ENCODE data around the gene NRL.

Gene NRL

DNA sequence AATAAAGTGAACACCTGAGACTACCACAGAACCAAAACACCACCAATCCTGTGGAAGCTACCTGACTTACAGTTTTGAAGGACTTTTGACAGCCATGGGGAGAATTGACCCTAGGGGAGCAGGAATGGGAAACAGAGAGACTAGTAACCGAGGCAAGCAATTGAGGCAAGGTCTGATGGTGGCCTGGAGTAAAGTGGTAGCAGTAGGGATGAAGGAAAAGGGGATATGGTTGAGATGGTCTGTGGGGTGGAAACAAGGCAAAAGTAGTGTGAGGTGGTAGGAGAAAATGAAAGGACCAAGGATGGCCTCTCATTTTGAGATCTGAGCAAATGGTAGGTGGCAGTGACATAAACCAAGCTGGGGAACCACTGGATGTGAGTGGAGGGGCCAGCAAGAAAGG lies 42.1 kb upstream of the NRL start:
- Histone ChIP-seq H3K9me3 (ENCODE audit: low read length) (no peaks in the 10 kb centered on the region), H3K79me2 (ENCODE audit: insufficient read depth, low read length) (no peaks in the 10 kb centered on the region), H3F3A (ENCODE audit: insufficient read depth, low read length) (no peaks in the 10 kb centered on the region), H3K9ac (ENCODE audit: low read length) (no peak overlapping the region), H2AFZ (ENCODE audit: low read length) (no peak overlapping the region), H4K20me1 (ENCODE audit: insufficient read depth, low read length) (no peaks in the 10 kb centered on the region), H3K4me1 (ENCODE audit: insufficient read depth, low read length, severe bottlenecking) (peaks cover 12% of the 10 kb centered on the region), H3K4me3 (ENCODE audit: low read depth, low read length, poor library complexity, severe bottlenecking) (no peak overlapping the region), H3K27me3 (ENCODE audit: insufficient read depth, low read length) (no peaks in the 10 kb centered on the region), H3K36me3 (ENCODE audit: insufficient read depth, low read length) (peaks cover 55% of the 10 kb centered on the region), H3K27ac (ENCODE audit: low read depth, low read length, poor library complexity, severe bottlenecking) (no peak overlapping the region), H3K9me2 (ENCODE audit: low read depth, low read length) (no peaks in the 10 kb centered on the region), H3K4me2 (ENCODE audit: low read length) (no peak overlapping the region)
- TF ChIP-seq, protein P1, sequence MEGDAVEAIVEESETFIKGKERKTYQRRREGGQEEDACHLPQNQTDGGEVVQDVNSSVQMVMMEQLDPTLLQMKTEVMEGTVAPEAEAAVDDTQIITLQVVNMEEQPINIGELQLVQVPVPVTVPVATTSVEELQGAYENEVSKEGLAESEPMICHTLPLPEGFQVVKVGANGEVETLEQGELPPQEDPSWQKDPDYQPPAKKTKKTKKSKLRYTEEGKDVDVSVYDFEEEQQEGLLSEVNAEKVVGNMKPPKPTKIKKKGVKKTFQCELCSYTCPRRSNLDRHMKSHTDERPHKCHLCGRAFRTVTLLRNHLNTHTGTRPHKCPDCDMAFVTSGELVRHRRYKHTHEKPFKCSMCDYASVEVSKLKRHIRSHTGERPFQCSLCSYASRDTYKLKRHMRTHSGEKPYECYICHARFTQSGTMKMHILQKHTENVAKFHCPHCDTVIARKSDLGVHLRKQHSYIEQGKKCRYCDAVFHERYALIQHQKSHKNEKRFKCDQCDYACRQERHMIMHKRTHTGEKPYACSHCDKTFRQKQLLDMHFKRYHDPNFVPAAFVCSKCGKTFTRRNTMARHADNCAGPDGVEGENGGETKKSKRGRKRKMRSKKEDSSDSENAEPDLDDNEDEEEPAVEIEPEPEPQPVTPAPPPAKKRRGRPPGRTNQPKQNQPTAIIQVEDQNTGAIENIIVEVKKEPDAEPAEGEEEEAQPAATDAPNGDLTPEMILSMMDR (IDR thresholded peaks at IDR 0.05; ENCODE audit: low read length) = no peak
- TF ChIP-seq EZH2 (IDR thresholded peaks at IDR 0.05; ENCODE audit: borderline replicate concordance, low read length) = no peak

DNA sequence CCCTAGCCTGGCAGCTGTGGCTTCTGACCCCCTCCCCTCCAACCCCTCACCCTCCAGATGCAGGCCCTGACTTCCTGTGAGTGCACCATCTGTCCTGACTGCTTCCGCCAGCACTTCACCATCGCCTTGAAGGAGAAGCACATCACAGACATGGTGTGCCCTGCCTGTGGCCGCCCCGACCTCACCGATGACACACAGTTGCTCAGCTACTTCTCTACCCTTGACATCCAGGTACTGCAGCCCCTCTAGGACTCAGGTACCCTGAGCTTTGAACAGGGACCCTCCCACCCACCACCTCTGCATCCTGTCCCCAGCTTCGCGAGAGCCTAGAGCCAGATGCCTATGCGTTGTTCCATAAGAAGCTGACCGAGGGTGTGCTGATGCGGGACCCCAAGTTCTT lies 40.4 kb upstream of the NRL start:
- H3K9me2 ChIP-seq (ENCODE audit: low read depth, low read length) = no peaks in the 10 kb centered on the region
- no peak overlapping the region for H3K4me2 ChIP-seq (ENCODE audit: low read length)
- no peaks in the 10 kb centered on the region for H3K27me3 ChIP-seq (ENCODE audit: insufficient read depth, low read length)
- H3K27ac ChIP-seq (ENCODE audit: low read depth, low read length, poor library complexity, severe bottlenecking) = no peak overlapping the region
- H3K36me3 ChIP-seq (ENCODE audit: insufficient read depth, low read length) = peaks cover 65% of the 10 kb centered on the region
- no peaks in the 10 kb centered on the region for H3K9me3 ChIP-seq (ENCODE audit: low read length)
- no peaks in the 10 kb centered on the region for H3K4me1 ChIP-seq (ENCODE audit: insufficient read depth, low read length, severe bottlenecking)
- H3K79me2 ChIP-seq (ENCODE audit: insufficient read depth, low read length) = no peaks in the 10 kb centered on the region
- H2AFZ ChIP-seq (ENCODE audit: low read length) = no peak overlapping the region
- TF ChIP-seq, protein P1 (IDR thresholded peaks at IDR 0.05; ENCODE audit: low read length) = no peak
- no peak for TF ChIP-seq EZH2 (IDR thresholded peaks at IDR 0.05; ENCODE audit: borderline replicate concordance, low read length)
- H3F3A ChIP-seq (ENCODE audit: insufficient read depth, low read length) = no peaks in the 10 kb centered on the region
- no peaks in the 10 kb centered on the region for H4K20me1 ChIP-seq (ENCODE audit: insufficient read depth, low read length)
- no peak overlapping the region for H3K9ac ChIP-seq (ENCODE audit: low read length)
- H3K4me3 ChIP-seq (ENCODE audit: low read depth, low read length, poor library complexity, severe bottlenecking) = no peak overlapping the region

- no peaks in the 10 kb centered on the region for H4K20me1 ChIP-seq (ENCODE audit: insufficient read depth, low read length)
- no peak overlapping the region for H2AFZ ChIP-seq (ENCODE audit: low read length)
- H3K4me2 ChIP-seq (ENCODE audit: low read length) = no peak overlapping the region
- H3K36me3 ChIP-seq (ENCODE audit: insufficient read depth, low read length) = peaks cover 56% of the 10 kb centered on the region
- no peak overlapping the region for H3K9ac ChIP-seq (ENCODE audit: low read length)
- no peaks in the 10 kb centered on the region for H3K9me2 ChIP-seq (ENCODE audit: low read depth, low read length)
- peaks cover 12% of the 10 kb centered on the region for H3K4me1 ChIP-seq (ENCODE audit: insufficient read depth, low read length, severe bottlenecking)
- no peak overlapping the region for H3K27ac ChIP-seq (ENCODE audit: low read depth, low read length, poor library complexity, severe bottlenecking)
- no peak for TF ChIP-seq EZH2 (IDR thresholded peaks at IDR 0.05; ENCODE audit: borderline replicate concordance, low read length)
- TF ChIP-seq, protein P1 (IDR thresholded peaks at IDR 0.05; ENCODE audit: low read length) = no peak
- no peaks in the 10 kb centered on the region for H3F3A ChIP-seq (ENCODE audit: insufficient read depth, low read length)
- H3K79me2 ChIP-seq (ENCODE audit: insufficient read depth, low read length) = no peaks in the 10 kb centered on the region; the same call in 1 of the 2 replicates
- H3K27me3 ChIP-seq (ENCODE audit: insufficient read depth, low read length) = no peaks in the 10 kb centered on the region
- no peaks in the 10 kb centered on the region for H3K9me3 ChIP-seq (ENCODE audit: low read length)
- no peak overlapping the region for H3K4me3 ChIP-seq (ENCODE audit: low read depth, low read length, poor library complexity, severe bottlenecking)
These were observed 36.8 kb upstream of the NRL start for GRCh38 chr14:24151404-24152080.
